HepG2 (cell line): Measurements from ENCODE around the gene ARMC5. TPM values are rescaled to one million over a fixed set of nuclear protein-coding genes. Genes with fewer than 3 reads are reported as not detected.

Experiments
- ARNTL ChIP-seq: sonication (generic); formaldehyde crosslinking; IDR thresholded peaks from 2 replicates; pipeline ENCODE4 v1.4.0; 2020; ENCODE audit warnings: mild to moderate bottlenecking, missing genetic modification reagents
- CBX5 ChIP-seq: sonication (generic); formaldehyde crosslinking; IDR thresholded peaks from 2 replicates; pipeline ENCODE4 v1.4.0; 2020; ENCODE audit warnings: missing genetic modification reagents, borderline replicate concordance
- CHD2 ChIP-seq: IDR thresholded peaks from 2 replicates; pipeline ENCODE4 v1.6.1; 2011; ENCODE audit warnings: low read depth, low read length, improper control_type of control experiment
- GFI1 ChIP-seq: sonication (generic); formaldehyde crosslinking; IDR thresholded peaks from 2 replicates; pipeline ENCODE4 v1.5.0; 2020; ENCODE audit warnings: missing genetic modification reagents, mild to moderate bottlenecking, borderline replicate concordance
- HMGXB4 ChIP-seq, 2 experiments: sonication (generic) in 1 of 2; formaldehyde crosslinking in 1 of 2; IDR thresholded peaks; 2 replicates each; pipeline versions ENCODE4 v1.4.0 to v1.6.1; 2018 to 2020; ENCODE audit warnings: missing genetic modification reagents in 2 of 2, borderline replicate concordance in 1 of 2, low read depth in 1 of 2, mild to moderate bottlenecking in 1 of 2, missing biosample characterization in 1 of 2
- HNF1B ChIP-seq: sonication (generic); formaldehyde crosslinking; IDR thresholded peaks from 2 replicates; pipeline ENCODE4 v1.5.1; 2020; ENCODE audit warnings: mild to moderate bottlenecking, moderate library complexity, missing genetic modification reagents
- HNF4A ChIP-seq: sonication (generic); formaldehyde crosslinking; IDR thresholded peaks from 2 replicates; pipeline ENCODE4 v1.4.0; 2020; ENCODE audit warnings: missing genetic modification reagents
- MXD4 ChIP-seq: IDR thresholded peaks from 2 replicates; pipeline ENCODE4 v1.6.1; 2016; ENCODE audit warnings: mild to moderate bottlenecking, missing biosample characterization, missing genetic modification reagents
- NBN ChIP-seq: fragments of 450-650 bp; conservative IDR thresholded peaks from 2 replicates; pipeline ENCODE4 v1.6.1; 2017
- NR2C2 ChIP-seq: sonication (generic); formaldehyde crosslinking; IDR thresholded peaks from 2 replicates; pipeline ENCODE4 v1.4.0; 2020; ENCODE audit warnings: missing genetic modification reagents, mild to moderate bottlenecking, moderate library complexity, borderline replicate concordance
- PRMT3 ChIP-seq: sonication (generic); formaldehyde crosslinking; IDR thresholded peaks from 2 replicates; pipeline ENCODE4 v1.8.1; 2022; ENCODE audit warnings: low read depth, mild to moderate bottlenecking, moderate library complexity, missing genetic modification reagents, borderline replicate concordance
- RARA ChIP-seq: IDR thresholded peaks from 2 replicates; pipeline ENCODE4 v1.6.1; 2016; ENCODE audit warnings: missing genetic modification reagents, missing compliant biosample characterization
- RORA ChIP-seq: sonication (generic); formaldehyde crosslinking; IDR thresholded peaks from 2 replicates; pipeline ENCODE4 v1.5.0; 2020; ENCODE audit warnings: mild to moderate bottlenecking, missing genetic modification reagents, moderate library complexity
- SCMH1 ChIP-seq: sonication (generic); formaldehyde crosslinking; IDR thresholded peaks from 2 replicates; pipeline ENCODE4 v1.9.0; 2021; ENCODE audit warnings: missing genetic modification reagents, mild to moderate bottlenecking, borderline replicate concordance
- TOPORS ChIP-seq: sonication (generic); formaldehyde crosslinking; IDR thresholded peaks from 2 replicates; pipeline ENCODE4 v1.8.0; 2023; ENCODE audit warnings: mild to moderate bottlenecking, missing genetic modification reagents
- ZMAT3 ChIP-seq: sonication (generic); formaldehyde crosslinking; conservative IDR thresholded peaks from 2 replicates; pipeline ENCODE4 v1.7.0; 2021; ENCODE audit warnings: missing genetic modification reagents
- ZNF101 ChIP-seq: sonication (generic); formaldehyde crosslinking; IDR thresholded peaks from 2 replicates; pipeline ENCODE4 v1.4.0; 2020; ENCODE audit warnings: mild to moderate bottlenecking, low read depth, missing genetic modification reagents, borderline replicate concordance
- ZNF121 ChIP-seq: sonication (generic); formaldehyde crosslinking; IDR thresholded peaks from 2 replicates; pipeline ENCODE4 v1.5.0; 2020; ENCODE audit warnings: mild to moderate bottlenecking, missing genetic modification reagents
- ZNF225 ChIP-seq: sonication (generic); formaldehyde crosslinking; IDR thresholded peaks from 2 replicates; pipeline ENCODE4 v1.4.0; 2020; ENCODE audit warnings: mild to moderate bottlenecking, missing genetic modification reagents
- ZNF281 ChIP-seq: sonication (generic); formaldehyde crosslinking; IDR thresholded peaks from 2 replicates; pipeline ENCODE4 v1.4.0; 2020; ENCODE audit warnings: missing genetic modification reagents, borderline replicate concordance
- ZNF331 ChIP-seq: sonication (generic); formaldehyde crosslinking; IDR thresholded peaks from 2 replicates; pipeline ENCODE4 v1.4.0; 2020; ENCODE audit warnings: missing genetic modification reagents
- ZNF597 ChIP-seq: sonication (generic); formaldehyde crosslinking; IDR thresholded peaks from 2 replicates; pipeline ENCODE4 v1.5.0; 2020; ENCODE audit warnings: missing genetic modification reagents
- ZNF792 ChIP-seq: IDR thresholded peaks from 2 replicates; pipeline ENCODE4 v1.6.1; 2016
- ZSCAN9 ChIP-seq: IDR thresholded peaks from 2 replicates; pipeline ENCODE4 v1.6.1; 2016; ENCODE audit warnings: borderline replicate concordance
- polyA plus RNA-seq, 8 experiments: library from polyadenylated mRNA; depleted of rRNA in 3 of 8; stranded (reverse) in 7 of 8; unstranded in 1 of 8; fragments of >200 nt; fragmentation: Illumina TruSeq in 4 of 8; extraction: Trizol in 4 of 8; gene quantifications; 2 replicates each; pipeline versions ENCODE4 v1.2.1 to v1.2.3, GENCODE V29; 2011 to 2016; ENCODE audit warnings: low read depth in 4 of 8, missing spikeins in 1 of 8, mixed read lengths in 1 of 8; ENCODE audit not compliant: insufficient read depth in 1 of 8
- total RNA-seq, 5 experiments: library from RNA; depleted of rRNA; stranded (reverse); fragments of >200 nt; fragmentation: Illumina TruSeq; extraction: Trizol; gene quantifications; 2 replicates each; pipeline ENCODE4 v1.2.3, GENCODE V29; 2016; ENCODE audit warnings: low read depth in 1 of 5

Gene ARMC5
- total and polyA plus RNA-seq, 2 of the 13 experiments (the other 11 are each of a cell fraction or from before 2014, with no cell fraction given): 10.8 to 22.3 TPM

GRCh38 chr16:31451681-31452351, 7.5 kb upstream of the ARMC5 start (continued):
- TF ChIP-seq HMGXB4 (CRISPR knock-in tag; IDR thresholded peaks at IDR 0.05; ENCODE audit: borderline replicate concordance in 1 of 2, low read depth in 1 of 2) (peak; percentile 50 to 86; a peak in 3 of 4 replicates), NBN (no peak), ZSCAN9 (CRISPR knock-in tag) (peak; percentile 81), RORA (CRISPR knock-in tag) (no peak), ARNTL (CRISPR knock-in tag) (no peak), ZNF121 (CRISPR knock-in tag) (no peak), HNF1B (CRISPR knock-in tag) (peak; percentile 32; the same call in 1 of the 2 replicates), GFI1 (CRISPR knock-in tag) (no peak), ZNF331 (CRISPR knock-in tag) (peak; percentile 66; the same call in 1 of the 2 replicates), HNF4A (CRISPR knock-in tag) (no peak), RARA (CRISPR knock-in tag) (no peak), ZNF281 (CRISPR knock-in tag) (peak; percentile 97), ZNF101 (CRISPR knock-in tag) (no peak), MXD4 (CRISPR knock-in tag) (peak; percentile 61; the same call in 1 of the 2 replicates), ZNF792 (CRISPR knock-in tag) (peak; percentile 72), ZNF597 (CRISPR knock-in tag) (no peak), CHD2 (peak; percentile 35; the same call in 1 of the 2 replicates), TOPORS (CRISPR knock-in tag) (no peak), ZMAT3 (no peak), NR2C2 (CRISPR knock-in tag) (no peak), ZNF225 (CRISPR knock-in tag) (no peak), CBX5 (CRISPR knock-in tag) (peak; percentile 68; the same call in 1 of the 2 replicates), SCMH1 (CRISPR knock-in tag) (no peak), PRMT3 (CRISPR knock-in tag) (no peak)
